GM18858 (cell line): ENCODE data around the gene ZNF664.

Experiments
- ATAC-seq: cut with Tn5 transposase; IDR thresholded peaks from one replicate; pipeline ENCODE4 v1.9.1; 2021; ENCODE audit not compliant: unreplicated experiment

Gene ZNF664

GRCh38 chr12:124049451-124050094, 76.6 kb downstream of the ZNF664 start:
- ATAC-seq, result no peak

- no peak for ATAC-seq
These were observed 80.8 kb downstream of the ZNF664 start for GRCh38 chr12:124053851-124054250.

- no peak for ATAC-seq
These were observed 82.1 kb downstream of the ZNF664 start for GRCh38 chr12:124055066-124055465.

- ATAC-seq, result no peak
These were observed 84.7 kb downstream of the ZNF664 start for GRCh38 chr12:124057691-124058090.

GRCh38 chr12:124059752-124060151, 86.7 kb downstream of the ZNF664 start:
- ATAC-seq, result no peak
